Loucy (cell line): ENCODE data around the gene MVP.

Source experiments
- H2AFZ ChIP-seq: fragments of 200-600 bp; sonication (generic); 2 replicates; pipeline ENCODE4 v1.6.0; 2016; ENCODE audit warnings: antibody characterized with exemption, mild to moderate bottlenecking, low read length, moderate library complexity
- H3F3A ChIP-seq: fragments of 200-600 bp; 2 replicates; pipeline ENCODE4 v1.6.0; 2016; ENCODE audit warnings: antibody characterized with exemption, low read depth, mild to moderate bottlenecking
- H3K27me3 ChIP-seq: fragments of 200-600 bp; sonication (generic); 2 replicates; pipeline ENCODE4 v1.6.1; 2014; ENCODE audit warnings: low read length, mild to moderate bottlenecking; ENCODE audit not compliant: insufficient read depth, poor library complexity, severe bottlenecking
- H3K36me3 ChIP-seq: fragments of 200-600 bp; sonication (generic); 2 replicates; pipeline ENCODE4 v1.6.1; 2016; ENCODE audit warnings: low read length; ENCODE audit not compliant: insufficient read depth
- H3K4me1 ChIP-seq: fragments of 200-600 bp; sonication (generic); 2 replicates; pipeline ENCODE4 v1.5.1; 2014; ENCODE audit warnings: low read length, mild to moderate bottlenecking; ENCODE audit not compliant: insufficient read depth, poor library complexity, severe bottlenecking
- H3K4me2 ChIP-seq: fragments of 200-600 bp; sonication (generic); 2 replicates; pipeline ENCODE4 v1.6.0; 2014; ENCODE audit warnings: antibody characterized with exemption, low read length, low read depth, mild to moderate bottlenecking; ENCODE audit not compliant: poor library complexity, severe bottlenecking
- H3K4me3 ChIP-seq: fragments of 200-600 bp; sonication (generic); 2 replicates; pipeline ENCODE4 v1.5.1; 2014; ENCODE audit warnings: low read length, mild to moderate bottlenecking, mixed read lengths; ENCODE audit not compliant: poor library complexity, severe bottlenecking
- H3K79me2 ChIP-seq: fragments of 200-600 bp; sonication (generic); 2 replicates; pipeline ENCODE4 v1.6.1; 2014; ENCODE audit warnings: low read length; ENCODE audit not compliant: insufficient read depth
- H3K9ac ChIP-seq: fragments of 200-600 bp; sonication (generic); 2 replicates; pipeline ENCODE4 v1.6.0; 2014; ENCODE audit warnings: mild to moderate bottlenecking, low read depth, low read length, moderate library complexity; ENCODE audit not compliant: poor library complexity, severe bottlenecking
- H3K9me2 ChIP-seq: fragments of 200-600 bp; sonication (generic); replicated peaks from 2 replicates; pipeline ENCODE4 v1.6.1; 2016; ENCODE audit warnings: low read depth, low read length, mixed read lengths
- H3K9me3 ChIP-seq: fragments of 200-600 bp; sonication (generic); 2 replicates; pipeline ENCODE4 v1.6.1; 2014; ENCODE audit warnings: mild to moderate bottlenecking, antibody characterized with exemption, low read length, low read depth; ENCODE audit not compliant: insufficient read depth
- H4K20me1 ChIP-seq: fragments of 200-600 bp; sonication (generic); 2 replicates; pipeline ENCODE4 v1.6.0; 2014; ENCODE audit warnings: antibody characterized with exemption, low read length, mild to moderate bottlenecking; ENCODE audit not compliant: insufficient read depth, poor library complexity, severe bottlenecking
- CTCF ChIP-seq: fragments of 200-600 bp; sonication (generic); conservative IDR thresholded peaks from 2 replicates; pipeline ENCODE4 v1.5.1; 2014; ENCODE audit warnings: mild to moderate bottlenecking, antibody characterized with exemption, low read length
- EZH2phosphoT487 ChIP-seq: fragments of 200-600 bp; IDR thresholded peaks from 2 replicates; pipeline ENCODE4 v1.6.1; 2018; ENCODE audit warnings: antibody characterized with exemption, mild to moderate bottlenecking, moderate library complexity, borderline replicate concordance

MVP gene

GRCh38 chr16:29824589-29825144 is 4.4 kb downstream of the MVP start:
- no peaks in the 10 kb centered on the region for H3K27me3 ChIP-seq
- peaks cover 18% of the 10 kb centered on the region for H3K4me1 ChIP-seq
- H3K9me3 ChIP-seq = no peaks in the 10 kb centered on the region
- peaks cover 5% of the 10 kb centered on the region; the same call in 1 of the 2 replicates for H3K79me2 ChIP-seq
- no peaks in the 10 kb centered on the region for H3K9me2 ChIP-seq
- TF ChIP-seq EZH2phosphoT487 (no peak), CTCF (no peak)
- no peak overlapping the region for H2AFZ ChIP-seq
- H3K4me2 ChIP-seq = no peak overlapping the region
- no peak overlapping the region for H3K9ac ChIP-seq
- H3K36me3 ChIP-seq = no peaks in the 10 kb centered on the region
- H3K4me3 ChIP-seq = no peak overlapping the region
- H3F3A ChIP-seq = no peaks in the 10 kb centered on the region
- peaks cover 10% of the 10 kb centered on the region for H4K20me1 ChIP-seq

DNA sequence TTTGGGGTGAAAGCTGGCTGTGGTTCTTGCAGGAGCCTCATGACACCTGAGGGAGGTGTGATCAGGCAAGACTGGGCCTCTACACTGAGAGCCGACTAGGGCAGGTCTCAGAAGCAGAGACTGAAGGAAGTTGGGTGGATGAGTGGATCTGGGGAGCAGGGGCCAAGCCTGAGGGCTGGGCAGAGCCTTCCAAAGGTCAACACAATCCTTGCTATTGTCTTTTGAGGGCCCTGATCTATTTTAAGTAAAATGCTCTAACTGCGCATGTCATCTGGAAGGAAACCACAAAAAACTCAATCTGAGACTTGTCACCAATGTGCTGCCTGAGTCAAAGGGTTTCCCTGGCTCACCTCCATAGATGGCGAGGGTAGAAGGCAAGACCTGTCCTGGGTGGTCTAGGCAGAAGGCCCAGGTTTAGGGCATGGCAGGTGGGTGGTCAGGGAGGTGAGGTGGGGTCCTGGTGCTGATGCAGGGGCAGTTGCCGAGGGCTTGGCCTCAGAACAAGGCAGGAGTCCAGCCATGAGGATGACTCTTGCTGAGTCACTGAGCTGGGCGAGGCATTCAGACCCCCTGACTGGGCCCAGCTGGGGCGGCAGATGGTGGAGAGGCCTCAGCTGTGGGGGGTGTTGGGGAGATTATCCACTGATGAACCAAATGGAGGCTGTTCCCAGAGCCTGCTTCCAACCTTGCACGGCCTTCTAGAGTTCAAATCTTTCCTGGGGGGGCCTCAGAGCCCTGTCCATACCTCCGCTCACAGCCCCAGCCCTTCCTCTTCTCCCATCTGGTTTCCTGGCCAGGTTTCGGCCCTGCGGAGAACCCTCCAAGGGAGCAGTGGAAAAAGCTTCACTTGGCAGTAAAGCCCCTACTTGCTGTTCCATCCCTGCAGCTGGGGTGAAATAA is 5.1 kb downstream of the MVP start:
- no peak overlapping the region for H3K4me2 ChIP-seq
- H3K9me2 ChIP-seq = no peaks in the 10 kb centered on the region
- peaks cover 11% of the 10 kb centered on the region for H3K4me1 ChIP-seq
- H3K36me3 ChIP-seq = no peaks in the 10 kb centered on the region
- no peak for TF ChIP-seq CTCF
- no peak for TF ChIP-seq EZH2phosphoT487
- no peaks in the 10 kb centered on the region for H3K79me2 ChIP-seq
- H3F3A ChIP-seq = no peaks in the 10 kb centered on the region
- H3K9me3 ChIP-seq = no peaks in the 10 kb centered on the region
- H2AFZ ChIP-seq = no peak overlapping the region
- H3K27me3 ChIP-seq = no peaks in the 10 kb centered on the region
- H3K9ac ChIP-seq = no peak overlapping the region
- H3K4me3 ChIP-seq = no peak overlapping the region
- peaks cover 3% of the 10 kb centered on the region for H4K20me1 ChIP-seq

DNA sequence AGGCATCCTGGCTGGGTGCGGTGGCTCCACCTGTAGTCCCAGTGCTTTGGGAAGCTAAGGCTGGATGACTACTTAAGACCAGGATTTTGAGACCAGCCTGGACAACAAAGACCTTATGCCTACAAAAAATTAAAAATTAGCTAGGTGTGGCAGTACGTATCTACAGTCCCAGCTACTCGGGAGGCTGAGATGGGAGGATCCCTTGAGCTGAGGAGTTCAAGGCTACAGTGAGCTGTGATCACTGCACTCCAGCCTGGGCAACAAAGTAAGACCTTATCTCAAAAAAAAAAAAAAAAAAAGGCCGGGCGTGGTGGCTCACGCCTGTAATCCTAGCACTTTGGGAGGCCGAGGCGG is 6.1 kb downstream of the MVP start:
- Histone ChIP-seq H2AFZ (no peak overlapping the region), H3K9ac (no peak overlapping the region), H3K4me2 (no peak overlapping the region), H3K9me2 (no peaks in the 10 kb centered on the region), H3K27me3 (no peaks in the 10 kb centered on the region), H4K20me1 (no peaks in the 10 kb centered on the region), H3K4me3 (no peak overlapping the region), H3K4me1 (peaks cover 5% of the 10 kb centered on the region), H3K36me3 (no peaks in the 10 kb centered on the region), H3K9me3 (no peaks in the 10 kb centered on the region), H3F3A (no peaks in the 10 kb centered on the region), H3K79me2 (no peaks in the 10 kb centered on the region)
- TF ChIP-seq CTCF (no peak), EZH2phosphoT487 (no peak)
